Tibial nerve (tissue), 3 donors: ENCODE results near the gene RB1.

Experiments used
- POLR2A ChIP-seq, 2 donors: fragments of 450-650 bp; IDR thresholded peaks; one replicate each; pipeline ENCODE4 v1.6.1; 2017; ENCODE audit warnings: antibody characterized with exemption in 2 of 2, mild to moderate bottlenecking in 2 of 2, moderate library complexity in 2 of 2
- TF ChIP-seq, protein P1 (sequence below), 5 experiments: fragments of 200-600 bp in 3 of 5; fragments of 450-650 bp in 2 of 5; sonication (generic) in 3 of 5; IDR thresholded peaks; one replicate each; pipeline ENCODE4 v1.5.1; 2016 to 2019; ENCODE audit warnings: antibody characterized with exemption in 5 of 5, mild to moderate bottlenecking in 3 of 5, moderate library complexity in 2 of 5

- TF ChIP-seq, protein P1, sequence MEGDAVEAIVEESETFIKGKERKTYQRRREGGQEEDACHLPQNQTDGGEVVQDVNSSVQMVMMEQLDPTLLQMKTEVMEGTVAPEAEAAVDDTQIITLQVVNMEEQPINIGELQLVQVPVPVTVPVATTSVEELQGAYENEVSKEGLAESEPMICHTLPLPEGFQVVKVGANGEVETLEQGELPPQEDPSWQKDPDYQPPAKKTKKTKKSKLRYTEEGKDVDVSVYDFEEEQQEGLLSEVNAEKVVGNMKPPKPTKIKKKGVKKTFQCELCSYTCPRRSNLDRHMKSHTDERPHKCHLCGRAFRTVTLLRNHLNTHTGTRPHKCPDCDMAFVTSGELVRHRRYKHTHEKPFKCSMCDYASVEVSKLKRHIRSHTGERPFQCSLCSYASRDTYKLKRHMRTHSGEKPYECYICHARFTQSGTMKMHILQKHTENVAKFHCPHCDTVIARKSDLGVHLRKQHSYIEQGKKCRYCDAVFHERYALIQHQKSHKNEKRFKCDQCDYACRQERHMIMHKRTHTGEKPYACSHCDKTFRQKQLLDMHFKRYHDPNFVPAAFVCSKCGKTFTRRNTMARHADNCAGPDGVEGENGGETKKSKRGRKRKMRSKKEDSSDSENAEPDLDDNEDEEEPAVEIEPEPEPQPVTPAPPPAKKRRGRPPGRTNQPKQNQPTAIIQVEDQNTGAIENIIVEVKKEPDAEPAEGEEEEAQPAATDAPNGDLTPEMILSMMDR (IDR thresholded peaks at IDR 0.05) = no peak
- no peak for TF ChIP-seq POLR2A (IDR thresholded peaks at IDR 0.05)
These were observed 8.3 kb upstream of the RB1 start for GRCh38 chr13:48295271-48295670.
